IMR-90 (cell line): ENCODE measurements around the gene PAQR7. TPM values are rescaled to one million over a fixed set of nuclear protein-coding genes. Genes with fewer than 3 reads are reported as not detected.

ENCODE experiments used
- ATAC-seq: fragments of 200-7000 bp; cut with Tn5 transposase; 2 replicates; pipeline ENCODE4 v1.9.1; 2020; ENCODE audit warnings: low read depth, mild to moderate bottlenecking, moderate library complexity
- BruUV-seq: library from RNA; stranded (reverse); fragments of 400-500 nt; replicated peaks from 2 replicates; lab custom pipeline; 2021; lab: Mats Ljungman, UMichigan
- CTCF ChIA-PET: fragments of 300-600 bp; formaldehyde crosslinking; extraction: SDS; loops from one replicate; lab custom pipeline; 2021; ENCODE audit warnings: antibody characterized with exemption; lab: Yijun Ruan, JAX
- POLR2A ChIA-PET: fragments of 300-600 bp; sonication (Branson Sonifier 250); formaldehyde crosslinking; loops from one replicate; lab custom pipeline; 2022; ENCODE audit warnings: antibody characterized with exemption; ENCODE audit not compliant: unreplicated experiment; lab: Charles Lee
- DNase-seq: peaks from one replicate; pipeline ENCODE4 v3.0.0; 2013
- H2AFZ ChIP-seq: replicated peaks from 2 replicates; pipeline ENCODE3; 2013; ENCODE audit warnings: low read length, mild to moderate bottlenecking; ENCODE audit not compliant: poor library complexity
- H2AK5ac ChIP-seq: 2 replicates; pipeline ENCODE4 v1.6.1; 2013; ENCODE audit warnings: low read depth, low read length, inconsistent platforms
- H2AK9ac ChIP-seq: replicated peaks from 2 replicates; pipeline ENCODE3; 2013; ENCODE audit warnings: mild to moderate bottlenecking, low read depth, low read length, moderate library complexity; ENCODE audit not compliant: poor library complexity
- H2BK120ac ChIP-seq: 2 replicates; pipeline ENCODE4 v1.6.1; 2013; ENCODE audit warnings: low read depth, low read length, inconsistent platforms
- H2BK15ac ChIP-seq: 3 replicates; pipeline ENCODE4 v1.6.1; 2013; ENCODE audit warnings: low read depth, low read length, inconsistent platforms
- H2BK20ac ChIP-seq: 2 replicates; pipeline ENCODE4 v1.6.1; 2013; ENCODE audit warnings: low read depth, mild to moderate bottlenecking, inconsistent platforms, low read length, moderate library complexity
- H2BK5ac ChIP-seq: 2 replicates; pipeline ENCODE4 v1.6.1; 2013; ENCODE audit warnings: mild to moderate bottlenecking, low read depth, low read length, inconsistent platforms; ENCODE audit not compliant: poor library complexity, severe bottlenecking
- H3K14ac ChIP-seq: replicated peaks from 2 replicates; pipeline ENCODE4 v1.6.1; 2013; ENCODE audit warnings: low read depth, low read length, inconsistent platforms
- H3K18ac ChIP-seq: 2 replicates; pipeline ENCODE4 v1.6.1; 2013; ENCODE audit warnings: low read depth, low read length, control low read depth
- H3K23ac ChIP-seq: 2 replicates; pipeline ENCODE4 v1.6.1; 2013; ENCODE audit warnings: low read depth, low read length, inconsistent platforms
- H3K27ac ChIP-seq: 2 replicates; pipeline ENCODE4 v1.5.1; 2013; ENCODE audit warnings: mild to moderate bottlenecking, control low read depth, low read length; ENCODE audit not compliant: insufficient read depth
- H3K27me3 ChIP-seq: 2 replicates; pipeline ENCODE4 v1.6.1; 2013; ENCODE audit warnings: low read length; ENCODE audit not compliant: control insufficient read depth, insufficient read depth
- H3K36me3 ChIP-seq: 2 replicates; pipeline ENCODE4 v1.6.1; 2013; ENCODE audit warnings: low read length, mixed read lengths; ENCODE audit not compliant: control insufficient read depth, insufficient read depth
- H3K4ac ChIP-seq: 2 replicates; pipeline ENCODE4 v1.6.1; 2013; ENCODE audit warnings: low read depth, low read length, inconsistent platforms
- H3K4me1 ChIP-seq: 2 replicates; pipeline ENCODE4 v1.6.1; 2013; ENCODE audit warnings: low read length, mixed read lengths; ENCODE audit not compliant: control insufficient read depth, insufficient read depth
- H3K4me2 ChIP-seq: 2 replicates; pipeline ENCODE4 v1.6.1; 2013; ENCODE audit warnings: low read depth, mild to moderate bottlenecking, control low read depth, low read length, moderate library complexity
- H3K4me3 ChIP-seq: 2 replicates; pipeline ENCODE4 v1.5.1; 2013; ENCODE audit warnings: low read depth, mild to moderate bottlenecking, control low read depth, low read length, moderate library complexity; ENCODE audit not compliant: insufficient read depth
- H3K56ac ChIP-seq: 2 replicates; pipeline ENCODE4 v1.6.1; 2013; ENCODE audit warnings: low read length, inconsistent platforms; ENCODE audit not compliant: insufficient read depth; ENCODE audit errors: extremely low read depth
- H3K79me1 ChIP-seq, 2 experiments: 2 replicates each; pipeline ENCODE4 v1.6.1; 2013; ENCODE audit warnings: low read length in 2 of 2, inconsistent platforms in 1 of 2, low read depth in 1 of 2
- H3K9ac ChIP-seq: 2 replicates; pipeline ENCODE4 v1.6.1; 2013; ENCODE audit warnings: low read depth, low read length, control low read depth
- H3K9me1 ChIP-seq: 2 replicates; pipeline ENCODE4 v1.6.1; 2013; ENCODE audit warnings: low read length, inconsistent platforms; ENCODE audit not compliant: insufficient read depth
- H3K9me3 ChIP-seq: 2 replicates; pipeline ENCODE4 v1.6.1; 2013; ENCODE audit warnings: low read length; ENCODE audit not compliant: control insufficient read depth, insufficient read depth
- H4K20me1 ChIP-seq: 2 replicates; pipeline ENCODE4 v1.6.1; 2013; ENCODE audit warnings: low read length, inconsistent platforms; ENCODE audit not compliant: insufficient read depth
- H4K5ac ChIP-seq: 2 replicates; pipeline ENCODE4 v1.6.1; 2013; ENCODE audit warnings: mild to moderate bottlenecking, low read depth, low read length, control low read depth
- H4K8ac ChIP-seq, 2 experiments: 2 replicates each; pipeline ENCODE4 v1.6.1; 2013; ENCODE audit warnings: low read depth in 2 of 2, low read length in 2 of 2, control low read depth in 1 of 2, inconsistent platforms in 1 of 2
- H4K91ac ChIP-seq: 2 replicates; pipeline ENCODE4 v1.6.1; 2013; ENCODE audit warnings: low read depth, low read length, inconsistent platforms; ENCODE audit not compliant: insufficient read depth
- BHLHE40 ChIP-seq: fragments of 150-350 bp; IDR thresholded peaks from 2 replicates; pipeline ENCODE4 v1.6.1; 2016; ENCODE audit warnings: mild to moderate bottlenecking, low read depth, low read length
- CEBPB ChIP-seq: IDR thresholded peaks from 2 replicates; pipeline ENCODE4 v1.6.1; 2012; ENCODE audit warnings: low read depth, low read length, improper control_type of control experiment
- CHD1 ChIP-seq: IDR thresholded peaks from 2 replicates; pipeline ENCODE4 v1.6.1; 2012; ENCODE audit warnings: low read depth, low read length, improper control_type of control experiment
- CTCF ChIP-seq: conservative IDR thresholded peaks from 2 replicates; pipeline ENCODE4 v1.5.1; 2012; ENCODE audit warnings: mild to moderate bottlenecking, low read depth, low read length, improper control_type of control experiment
- ELK1 ChIP-seq: fragments of 150-350 bp; IDR thresholded peaks from 2 replicates; pipeline ENCODE4 v1.6.1; 2016; ENCODE audit warnings: low read depth, mild to moderate bottlenecking, low read length, moderate library complexity, borderline replicate concordance
- MAFK ChIP-seq: IDR thresholded peaks from 2 replicates; pipeline ENCODE4 v1.6.1; 2012; ENCODE audit warnings: low read depth, low read length, improper control_type of control experiment
- MAZ ChIP-seq: IDR thresholded peaks from 2 replicates; pipeline ENCODE4 v1.6.1; 2012; ENCODE audit warnings: low read depth, mild to moderate bottlenecking, low read length, improper control_type of control experiment, moderate library complexity, borderline replicate concordance
- MXI1 ChIP-seq: IDR thresholded peaks from 2 replicates; pipeline ENCODE4 v1.6.1; 2012; ENCODE audit warnings: low read depth, mild to moderate bottlenecking, low read length, moderate library complexity, borderline replicate concordance
- NFE2L2 ChIP-seq: fragments of 150-350 bp; IDR thresholded peaks from 2 replicates; pipeline ENCODE4 v1.6.1; 2016; ENCODE audit warnings: low read depth, mild to moderate bottlenecking, low read length
- RAD21 ChIP-seq: IDR thresholded peaks from 2 replicates; pipeline ENCODE4 v1.6.1; 2012; ENCODE audit warnings: low read length, improper control_type of control experiment
- RCOR1 ChIP-seq: IDR thresholded peaks from 2 replicates; pipeline ENCODE4 v1.6.1; 2012; ENCODE audit warnings: mild to moderate bottlenecking, low read length, improper control_type of control experiment; ENCODE audit not compliant: insufficient replicate concordance
- USF2 ChIP-seq: fragments of 150-350 bp; IDR thresholded peaks from 2 replicates; pipeline ENCODE4 v1.6.1; 2017; ENCODE audit warnings: mild to moderate bottlenecking, antibody characterized with exemption, low read length, low read depth
- WGBS, 2 experiments: methylation state at CpG; one replicate each; pipeline versions ENCODE4 v1.1.5 to v1.1.7; 2013; ENCODE audit warnings: missing lambda C conversion rate in 2 of 2; ENCODE audit not compliant: insufficient read length in 1 of 2; ENCODE audit errors: extremely low coverage in 2 of 2; 5-methylcytosine and 5-hydroxymethylcytosine counted together
- dilution Hi-C: fragments of 300-500 bp; cut with HindIII; formaldehyde crosslinking; loops from one replicate; pipeline ENCODE4 v1.14.3; 2018; ENCODE audit warnings: low sequenced_read_pairs; ENCODE audit not compliant: unreplicated experiment
- in situ Hi-C: fragments of 300-500 bp; cut with MboI; formaldehyde crosslinking; loops from 3 replicates; pipeline ENCODE4 v1.14.3; 2019; ENCODE audit warnings: low sequenced_read_pairs, inconsistent platforms, mixed read lengths
- intact Hi-C: fragments of 100-400 bp; cut with micrococcal nuclease; formaldehyde crosslinking; loops from 2 replicates; pipeline ENCODE4 v1.10.0; 2022
- polyA plus RNA-seq, 3 experiments: library from polyadenylated mRNA; depleted of rRNA; stranded (reverse); fragments of >200 nt; gene quantifications; 2 replicates each; pipeline ENCODE4 v1.2.3, GENCODE V29; 2012; ENCODE audit warnings: low replicate concordance in 1 of 3
- total RNA-seq: library from RNA; depleted of rRNA; stranded (reverse); fragments of >200 nt; gene quantifications from 2 replicates; pipeline ENCODE4 v1.2.3, GENCODE V29; 2012

Gene PAQR7
- total and polyA plus RNA-seq, 2 of the 4 experiments (the other 2 are of a cell fraction) = 9.0 to 12.9 TPM

GRCh38 chr1:25918615-25919014, 43.1 kb upstream of the PAQR7 start:
- DNase-seq = no peak
- no peak overlapping the region for H4K8ac ChIP-seq
- H3K56ac ChIP-seq = no peak overlapping the region
- intact Hi-C loops = no loop called here
- no peak overlapping the region for H2BK120ac ChIP-seq
- TF ChIP-seq MAZ (no peak), MXI1 (no peak), NFE2L2 (no peak), CTCF (no peak), BHLHE40 (no peak), MAFK (no peak), ELK1 (no peak), CHD1 (no peak), RCOR1 (no peak), RAD21 (no peak), CEBPB (no peak), USF2 (no peak)
- in situ Hi-C loops = no loop called here
- H3K14ac ChIP-seq = no peak overlapping the region
- H3K4me1 ChIP-seq = peaks cover 10% of the 10 kb centered on the region
- H3K18ac ChIP-seq = no peak overlapping the region
- no peak overlapping the region for H2BK5ac ChIP-seq
- no peak overlapping the region for H3K27ac ChIP-seq
- dilution Hi-C loops = no loop called here
- no peak overlapping the region for H3K4ac ChIP-seq
- no peak overlapping the region for H2AFZ ChIP-seq
- POLR2A ChIA-PET = no interaction called here
- no peak overlapping the region for H3K4me3 ChIP-seq
- H3K9me1 ChIP-seq = no peaks in the 10 kb centered on the region; the same call in 1 of the 2 replicates
- no peak for ATAC-seq
- no peaks in the 10 kb centered on the region for H3K9me3 ChIP-seq
- H3K9ac ChIP-seq = no peak overlapping the region
- 70% methylated on average over 2 of the region's 11 CpGs; no CpG with 5 or more reads in 1 of the 2 experiments for whole genome bisulfite sequencing, 2 experiments
- H3K27me3 ChIP-seq = peaks cover 4% of the 10 kb centered on the region
- H3K36me3 ChIP-seq = no peaks in the 10 kb centered on the region
- BruUV-seq = no TSS peak
- no peak overlapping the region for H4K91ac ChIP-seq
- H3K79me1 ChIP-seq = no peaks in the 10 kb centered on the region
- H4K20me1 ChIP-seq = no peaks in the 10 kb centered on the region
- no peak overlapping the region for H4K5ac ChIP-seq
- no peak overlapping the region for H3K23ac ChIP-seq
- no peak overlapping the region for H3K4me2 ChIP-seq
- H2BK15ac ChIP-seq = no peak overlapping the region
- H2AK9ac ChIP-seq = no peak overlapping the region
- CTCF ChIA-PET = no interaction called here
- H2AK5ac ChIP-seq = no peak overlapping the region
- no peak overlapping the region for H2BK20ac ChIP-seq
